ENCODE results near the gene OR51B2.

Gene OR51B2

GRCh38 chr11:5304046-5304445 lies 20.1 kb downstream of the OR51B2 start (continued):
- TF ChIP-seq CREB5 (CRISPR knock-in tag; IDR thresholded peaks at IDR 0.05; ENCODE audit: low read depth) (no peak), TSHZ2 (CRISPR knock-in tag; IDR thresholded peaks at IDR 0.05) (no peak), OSR1 (CRISPR knock-in tag; IDR thresholded peaks at IDR 0.05) (no peak), CSDC2 (CRISPR knock-in tag; IDR thresholded peaks at IDR 0.05) (no peak)

DNA sequence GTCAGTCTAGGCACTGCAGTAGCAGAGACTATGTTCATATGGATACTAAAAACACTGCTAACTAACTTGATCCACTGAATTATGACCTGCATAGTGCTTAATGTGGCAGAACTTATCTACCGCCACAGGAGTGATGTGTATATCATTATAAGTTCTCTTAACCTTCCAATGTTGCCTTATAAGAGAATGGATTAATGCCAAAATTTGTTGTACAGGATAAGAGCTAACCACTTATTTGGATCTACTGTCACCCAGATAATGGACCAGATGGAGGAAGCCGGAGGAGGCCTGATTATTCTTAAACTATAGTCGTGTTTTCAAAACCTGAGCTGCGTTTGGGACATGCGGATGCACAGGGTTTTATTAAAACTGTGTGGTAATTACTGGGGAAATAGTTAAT lies 20.5 kb downstream of the OR51B2 start:
- no peak for TF ChIP-seq OSR1 (CRISPR knock-in tag; IDR thresholded peaks at IDR 0.05)
- no peak for TF ChIP-seq CSDC2 (CRISPR knock-in tag; IDR thresholded peaks at IDR 0.05)
- ATAC-seq, result no peak

GRCh38 chr11:5301846-5302245 lies 22.3 kb downstream of the OR51B2 start, which contains the start of gene OR51B4:
Gene OR51B4, minus strand, starts transcription at chr11:5301946. Its CDS starts 0 bp downstream, at chr11:5301946.
- no peak for ATAC-seq
- no peak for TF ChIP-seq SNAI2 (CRISPR knock-in tag; IDR thresholded peaks at IDR 0.05)
- TF ChIP-seq ARNTL (CRISPR knock-in tag; IDR thresholded peaks at IDR 0.05; ENCODE audit: borderline replicate concordance, low read depth), result no peak
- no peak for TF ChIP-seq PPARA (CRISPR knock-in tag; IDR thresholded peaks at IDR 0.05; ENCODE audit: borderline replicate concordance)
- TF ChIP-seq TSHZ2 (CRISPR knock-in tag; IDR thresholded peaks at IDR 0.05), result no peak
- TF ChIP-seq TOX (CRISPR knock-in tag; IDR thresholded peaks at IDR 0.05; ENCODE audit: borderline replicate concordance), result no peak
- no peak for TF ChIP-seq GLIS3 (CRISPR knock-in tag; IDR thresholded peaks at IDR 0.05)
- TF ChIP-seq ISL1 (CRISPR knock-in tag; IDR thresholded peaks at IDR 0.05), result no peak
- no peak for TF ChIP-seq OSR1 (CRISPR knock-in tag; IDR thresholded peaks at IDR 0.05)
- TF ChIP-seq ZFP3 (CRISPR knock-in tag; IDR thresholded peaks at IDR 0.05), result no peak
- no peak for TF ChIP-seq PATZ1 (CRISPR knock-in tag; IDR thresholded peaks at IDR 0.05; ENCODE audit: borderline replicate concordance)
- TF ChIP-seq ZNF70 (CRISPR knock-in tag; IDR thresholded peaks at IDR 0.05), result no peak
- no peak for TF ChIP-seq TCF4 (CRISPR knock-in tag; IDR thresholded peaks at IDR 0.05; ENCODE audit: borderline replicate concordance)
- no peak for TF ChIP-seq CREB5 (CRISPR knock-in tag; IDR thresholded peaks at IDR 0.05; ENCODE audit: low read depth)
- no peak for TF ChIP-seq RARB (CRISPR knock-in tag; IDR thresholded peaks at IDR 0.05)
- no peak for TF ChIP-seq CSDC2 (CRISPR knock-in tag; IDR thresholded peaks at IDR 0.05)
- TF ChIP-seq BACH2 (CRISPR knock-in tag; IDR thresholded peaks at IDR 0.05; ENCODE audit: borderline replicate concordance), result no peak
- TF ChIP-seq, protein P1, sequence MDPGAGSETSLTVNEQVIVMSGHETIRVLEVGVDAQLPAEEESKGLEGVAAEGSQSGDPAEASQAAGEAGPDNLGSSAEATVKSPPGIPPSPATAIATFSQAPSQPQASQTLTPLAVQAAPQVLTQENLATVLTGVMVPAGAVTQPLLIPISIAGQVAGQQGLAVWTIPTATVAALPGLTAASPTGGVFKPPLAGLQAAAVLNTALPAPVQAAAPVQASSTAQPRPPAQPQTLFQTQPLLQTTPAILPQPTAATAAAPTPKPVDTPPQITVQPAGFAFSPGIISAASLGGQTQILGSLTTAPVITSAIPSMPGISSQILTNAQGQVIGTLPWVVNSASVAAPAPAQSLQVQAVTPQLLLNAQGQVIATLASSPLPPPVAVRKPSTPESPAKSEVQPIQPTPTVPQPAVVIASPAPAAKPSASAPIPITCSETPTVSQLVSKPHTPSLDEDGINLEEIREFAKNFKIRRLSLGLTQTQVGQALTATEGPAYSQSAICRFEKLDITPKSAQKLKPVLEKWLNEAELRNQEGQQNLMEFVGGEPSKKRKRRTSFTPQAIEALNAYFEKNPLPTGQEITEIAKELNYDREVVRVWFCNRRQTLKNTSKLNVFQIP (CRISPR knock-in tag; IDR thresholded peaks at IDR 0.05; ENCODE audit: borderline replicate concordance, low read depth), result no peak

Data from SK-N-SH treated with all-trans-retinoic acid at 6 μM for 48 hours (cell line).